Breast epithelium (tissue), 3 donors: ENCODE measurements around the gene COG1.

Experiments used
- POLR2A ChIP-seq: fragments of 450-650 bp; IDR thresholded peaks from one replicate; pipeline ENCODE4 v1.6.1; 2016; ENCODE audit warnings: antibody characterized with exemption, mild to moderate bottlenecking, moderate library complexity
- TF ChIP-seq, protein P1 (sequence below), 3 donors: fragments of 450-650 bp; IDR thresholded peaks; one replicate each; pipeline ENCODE4 v1.5.1; 2016 to 2017; ENCODE audit warnings: antibody characterized with exemption in 3 of 3, mild to moderate bottlenecking in 3 of 3, moderate library complexity in 3 of 3

- TF ChIP-seq, protein P1, sequence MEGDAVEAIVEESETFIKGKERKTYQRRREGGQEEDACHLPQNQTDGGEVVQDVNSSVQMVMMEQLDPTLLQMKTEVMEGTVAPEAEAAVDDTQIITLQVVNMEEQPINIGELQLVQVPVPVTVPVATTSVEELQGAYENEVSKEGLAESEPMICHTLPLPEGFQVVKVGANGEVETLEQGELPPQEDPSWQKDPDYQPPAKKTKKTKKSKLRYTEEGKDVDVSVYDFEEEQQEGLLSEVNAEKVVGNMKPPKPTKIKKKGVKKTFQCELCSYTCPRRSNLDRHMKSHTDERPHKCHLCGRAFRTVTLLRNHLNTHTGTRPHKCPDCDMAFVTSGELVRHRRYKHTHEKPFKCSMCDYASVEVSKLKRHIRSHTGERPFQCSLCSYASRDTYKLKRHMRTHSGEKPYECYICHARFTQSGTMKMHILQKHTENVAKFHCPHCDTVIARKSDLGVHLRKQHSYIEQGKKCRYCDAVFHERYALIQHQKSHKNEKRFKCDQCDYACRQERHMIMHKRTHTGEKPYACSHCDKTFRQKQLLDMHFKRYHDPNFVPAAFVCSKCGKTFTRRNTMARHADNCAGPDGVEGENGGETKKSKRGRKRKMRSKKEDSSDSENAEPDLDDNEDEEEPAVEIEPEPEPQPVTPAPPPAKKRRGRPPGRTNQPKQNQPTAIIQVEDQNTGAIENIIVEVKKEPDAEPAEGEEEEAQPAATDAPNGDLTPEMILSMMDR (IDR thresholded peaks at IDR 0.05): no peak
- TF ChIP-seq POLR2A: no peak
These were observed 37.2 kb downstream of the COG1 start for GRCh38 chr17:73230088-73230487.
